Right cardiac atrium (tissue), 5 donors: Measurements from ENCODE around the gene RAMP2. TPM values are rescaled to one million over a fixed set of nuclear protein-coding genes. Genes with fewer than 3 reads are reported as not detected.

ENCODE experiments used
- polyA plus RNA-seq: library from polyadenylated mRNA; stranded (reverse); fragments of 200-250 nt; gene quantifications from one replicate; pipeline ENCODE4 v1.2.3, GENCODE V29; 2013
- total RNA-seq, 4 donors: library from RNA; stranded (reverse); fragmentation: NEBNext Ultra II Directional; extraction: Animal tissue kit (Norgen Biotek cat#: 25700); gene quantifications; one replicate each; pipeline ENCODE4 v1.2.1, GENCODE V29; 2021
- donor health status: healthy with polysubstance abuse.
- donor health status: DM: no; HTN: yes; CAD: no.
- donor health status: DM: no; HTN: no; CAD: no.
- donor health status: DM: no; HTN: yes; CAD: no; lungs with severe emphysema.
- donor health status: DM: yes; HTN: yes; CAD: no.

The RAMP2 gene
- total and polyA plus RNA-seq, 5 donors, result 29.2 to 73.5 (median 44.3) TPM

Other genes with a start within 250 kb of the RAMP2 start
- gene NAGLU, start 225.0 kb upstream of the RAMP2 start, total RNA-seq, result 10 to 100 TPM; 11.3 to 18.8 (median 15.0) TPM
- 13.7 TPM for gene NAGLU, start 225.0 kb upstream of the RAMP2 start, polyA plus RNA-seq
- gene HSD17B1, start 208.3 kb upstream of the RAMP2 start, total RNA-seq, result 1 to 10 TPM; 1.2 to 1.6 (median 1.4) TPM
- 2.5 TPM for gene HSD17B1, start 208.3 kb upstream of the RAMP2 start, polyA plus RNA-seq
- gene COASY, start 199.1 kb upstream of the RAMP2 start, total RNA-seq, result 10 to 100 TPM; 32.4 to 45.5 (median 40.0) TPM
- 30.2 TPM for gene COASY, start 199.1 kb upstream of the RAMP2 start, polyA plus RNA-seq
- gene MLX, start 194.1 kb upstream of the RAMP2 start, total RNA-seq, result 10 to 100 TPM; 46.9 to 63.8 (median 54.2) TPM
- gene MLX, start 194.1 kb upstream of the RAMP2 start, polyA plus RNA-seq, result 65.0 TPM
- gene PSMC3IP, start 183.5 kb upstream of the RAMP2 start, total RNA-seq, result 1 to 10 TPM; 1.4 to 3.3 (median 2.5) TPM
- gene PSMC3IP, start 183.5 kb upstream of the RAMP2 start, polyA plus RNA-seq, result 2.2 TPM
- 10 to 100 TPM; 23.9 to 27.0 (median 25.5) TPM for gene RETREG3, start 151.9 kb upstream of the RAMP2 start, total RNA-seq
- gene RETREG3, start 151.9 kb upstream of the RAMP2 start, polyA plus RNA-seq, result 13.0 TPM
- gene TUBG1, start 151.5 kb upstream of the RAMP2 start, total RNA-seq, result 10 to 100 TPM; 34.3 to 60.7 (median 46.0) TPM
- 48.9 TPM for gene TUBG1, start 151.5 kb upstream of the RAMP2 start, polyA plus RNA-seq
- 10 to 100 TPM; 11.6 to 21.3 (median 18.4) TPM for gene TUBG2, start 101.9 kb upstream of the RAMP2 start, total RNA-seq
- 19.8 TPM for gene TUBG2, start 101.9 kb upstream of the RAMP2 start, polyA plus RNA-seq
- 10 to 100 TPM; 14.4 to 30.8 (median 23.9) TPM for gene PLEKHH3, start 84.2 kb upstream of the RAMP2 start, total RNA-seq
- gene PLEKHH3, start 84.2 kb upstream of the RAMP2 start, polyA plus RNA-seq, result 23.0 TPM
- 1 to 10 TPM; 1.8 to 2.9 (median 2.5) TPM for gene CCR10, start 79.4 kb upstream of the RAMP2 start, total RNA-seq
- gene CCR10, start 79.4 kb upstream of the RAMP2 start, polyA plus RNA-seq, result 2.6 TPM
- gene CNTNAP1, start 78.7 kb upstream of the RAMP2 start, total RNA-seq, result 1 to 10 TPM; 4.6 to 9.9 (median 7.1) TPM
- gene CNTNAP1, start 78.7 kb upstream of the RAMP2 start, polyA plus RNA-seq, result 4.6 TPM
- 10 to 100 TPM; 32.4 to 53.2 (median 43.6) TPM for gene EZH1, start 16.2 kb upstream of the RAMP2 start, total RNA-seq
- 22.5 TPM for gene EZH1, start 16.2 kb upstream of the RAMP2 start, polyA plus RNA-seq
- gene VPS25, start 12.2 kb downstream of the RAMP2 start, total RNA-seq, result 10 to 100 TPM; 32.0 to 37.7 (median 33.0) TPM
- 42.7 TPM for gene VPS25, start 12.2 kb downstream of the RAMP2 start, polyA plus RNA-seq
- gene WNK4, start 19.4 kb downstream of the RAMP2 start, total RNA-seq, result not detected
- 0.05 TPM for gene WNK4, start 19.4 kb downstream of the RAMP2 start, polyA plus RNA-seq
- 10 to 100 TPM; 64.4 to 74.4 (median 70.7) TPM for gene COA3, start 37.5 kb downstream of the RAMP2 start, total RNA-seq
- 142 TPM for gene COA3, start 37.5 kb downstream of the RAMP2 start, polyA plus RNA-seq
- under 1 TPM in 2 of 4 donors, not detected in 2; 0.20 to 0.53 TPM for gene CNTD1, start 37.6 kb downstream of the RAMP2 start, total RNA-seq
- 0.59 TPM for gene CNTD1, start 37.6 kb downstream of the RAMP2 start, polyA plus RNA-seq
- gene BECN1, start 63.1 kb downstream of the RAMP2 start, total RNA-seq, result 10 to 100 TPM; 69.6 to 88.1 (median 71.8) TPM
- gene BECN1, start 63.1 kb downstream of the RAMP2 start, polyA plus RNA-seq, result 54.3 TPM
- 10 to 100 TPM; 61.0 to 82.0 (median 70.1) TPM for gene PSME3, start 72.2 kb downstream of the RAMP2 start, total RNA-seq
- 57.6 TPM for gene PSME3, start 72.2 kb downstream of the RAMP2 start, polyA plus RNA-seq
- under 1 TPM; 0.37 to 0.67 (median 0.51) TPM for gene AOC2, start 83.4 kb downstream of the RAMP2 start, total RNA-seq
- 0.52 TPM for gene AOC2, start 83.4 kb downstream of the RAMP2 start, polyA plus RNA-seq
- gene AOC3, start 90.0 kb downstream of the RAMP2 start, total RNA-seq, result 10 to 100 TPM; 11.5 to 29.9 (median 24.9) TPM
- 29.1 TPM for gene AOC3, start 90.0 kb downstream of the RAMP2 start, polyA plus RNA-seq
- gene G6PC1, start 139.6 kb downstream of the RAMP2 start, total RNA-seq, result not detected
- gene G6PC1, start 139.6 kb downstream of the RAMP2 start, polyA plus RNA-seq, result not detected
- gene AARSD1, start 203.2 kb downstream of the RAMP2 start, total RNA-seq, result 10 to 100 TPM; 26.0 to 35.7 (median 30.6) TPM
- gene AARSD1, start 203.2 kb downstream of the RAMP2 start, polyA plus RNA-seq, result 41.6 TPM
- gene PTGES3L, start 218.9 kb downstream of the RAMP2 start, total RNA-seq, result 10 to 100 TPM; 31.3 to 44.4 (median 34.5) TPM
- 60.3 TPM for gene PTGES3L, start 218.9 kb downstream of the RAMP2 start, polyA plus RNA-seq
- 10 to 100 TPM in 3 of 4 donors, 1 to 10 TPM in 1; 9.8 to 14.4 (median 10.7) TPM for gene RUNDC1, start 219.3 kb downstream of the RAMP2 start, total RNA-seq
- gene RUNDC1, start 219.3 kb downstream of the RAMP2 start, polyA plus RNA-seq, result 6.7 TPM
- 100 to 1,000 TPM; 651 to 877 (median 735) TPM for gene RPL27, start 237.2 kb downstream of the RAMP2 start, total RNA-seq
- gene RPL27, start 237.2 kb downstream of the RAMP2 start, polyA plus RNA-seq, result 2,068 TPM
- gene IFI35, start 245.6 kb downstream of the RAMP2 start, total RNA-seq, result 10 to 100 TPM; 15.1 to 20.3 (median 19.5) TPM
- gene IFI35, start 245.6 kb downstream of the RAMP2 start, polyA plus RNA-seq, result 19.1 TPM